T-helper 2 cell treated with Interferon-gamma antibody and Interleukin-4, amounts not matched to agents 5 μg/mL and 100 μg/mL, for 36 hours (primary cell): ENCODE data around the gene CDCA4.
"Not testable (repeated sequence)": the region's sequence is repeated elsewhere in the genome, so short reads cannot be mapped to it uniquely, and the experiment has no call there.

Source experiments
- DNase-seq: peaks from one replicate; pipeline ENCODE4 v3.0.0; 2021; ENCODE audit warnings: low spot score
- H3K27ac Mint-ChIP-seq: one replicate; pipeline ENCODE4 v1.8.0; 2021; ENCODE audit warnings: mild to moderate bottlenecking, mixed read lengths
- H3K27me3 Mint-ChIP-seq: one replicate; pipeline ENCODE4 v1.8.0; 2021; ENCODE audit warnings: low read depth, mixed read lengths
- H3K36me3 Mint-ChIP-seq: one replicate; pipeline ENCODE4 v1.8.0; 2021; ENCODE audit warnings: low read depth, mixed read lengths
- H3K4me1 Mint-ChIP-seq: one replicate; pipeline ENCODE4 v1.8.0; 2021; ENCODE audit warnings: low read depth, mixed read lengths
- H3K4me3 Mint-ChIP-seq: one replicate; pipeline ENCODE4 v1.8.0; 2022; ENCODE audit warnings: mild to moderate bottlenecking, moderate library complexity, mixed read lengths
- H3K9me3 Mint-ChIP-seq: one replicate; pipeline ENCODE4 v1.8.0; 2021; ENCODE audit warnings: mixed read lengths

CDCA4 gene

GRCh38 chr14:105020815-105021655 is at the start of gene CDCA4:
Gene CDCA4, minus strand, starts transcription at chr14:105021083. Its CDS starts 9,154 bp downstream, at chr14:105011929.
- Mint-ChIP-seq H3K4me1 (peaks cover 55% of the 10 kb centered on the region), H3K9me3 (no peaks in the 10 kb centered on the region), H3K27ac (peak within 1 kb of the TSS; percentile 91), H3K4me3 (peak within 1 kb of the TSS; percentile 97), H3K36me3 (peaks cover 40% of the 10 kb centered on the region), H3K27me3 (no peaks in the 10 kb centered on the region)
- DNase-seq: peak; percentile 98

- H3K27me3 Mint-ChIP-seq: peaks cover 3% of the 10 kb centered on the region
- H3K4me3 Mint-ChIP-seq: no peak overlapping the region
- DNase-seq: peak; percentile 72
- no peaks in the 10 kb centered on the region for H3K9me3 Mint-ChIP-seq
- H3K36me3 Mint-ChIP-seq: no peaks in the 10 kb centered on the region
- H3K4me1 Mint-ChIP-seq: peaks cover 35% of the 10 kb centered on the region
- H3K27ac Mint-ChIP-seq: peak overlapping the region; percentile 49
Measured at GRCh38 chr14:105069871-105070759, 49.2 kb upstream of the CDCA4 start.

GRCh38 chr14:105069522-105069870 is 48.6 kb upstream of the CDCA4 start:
- DNase-seq: no peak
- Mint-ChIP-seq H3K9me3 (no peaks in the 10 kb centered on the region), H3K36me3 (peaks cover 4% of the 10 kb centered on the region), H3K4me3 (no peak overlapping the region), H3K27me3 (peaks cover 3% of the 10 kb centered on the region), H3K4me1 (peaks cover 38% of the 10 kb centered on the region), H3K27ac (peak overlapping the region; percentile 49)

GRCh38 chr14:105068818-105069217 is 47.9 kb upstream of the CDCA4 start:
- peaks cover 3% of the 10 kb centered on the region for H3K27me3 Mint-ChIP-seq
- H3K9me3 Mint-ChIP-seq: no peaks in the 10 kb centered on the region
- H3K27ac Mint-ChIP-seq: peak overlapping the region; percentile 2

GRCh38 chr14:105067969-105068301 is 47.1 kb upstream of the CDCA4 start:
- no peak overlapping the region for H3K27ac Mint-ChIP-seq
- H3K27me3 Mint-ChIP-seq: peaks cover 3% of the 10 kb centered on the region
- no peak overlapping the region for H3K4me3 Mint-ChIP-seq
- DNase-seq: no peak
- peaks cover 45% of the 10 kb centered on the region for H3K4me1 Mint-ChIP-seq
- peaks cover 7% of the 10 kb centered on the region for H3K36me3 Mint-ChIP-seq
- H3K9me3 Mint-ChIP-seq: no peaks in the 10 kb centered on the region

More at GRCh38 chr14:105068818-105069217, 47.9 kb upstream of the CDCA4 start:
- H3K36me3 Mint-ChIP-seq: peaks cover 7% of the 10 kb centered on the region
- DNase-seq: no peak
- peaks cover 44% of the 10 kb centered on the region for H3K4me1 Mint-ChIP-seq
- no peak overlapping the region for H3K4me3 Mint-ChIP-seq

GRCh38 chr14:105067140-105067968 is 46.5 kb upstream of the CDCA4 start:
- Mint-ChIP-seq H3K27me3 (peaks cover 3% of the 10 kb centered on the region), H3K4me3 (peak overlapping the region; percentile 13), H3K27ac (peak overlapping the region; percentile 83), H3K36me3 (peaks cover 10% of the 10 kb centered on the region), H3K4me1 (peaks cover 48% of the 10 kb centered on the region), H3K9me3 (no peaks in the 10 kb centered on the region)
- DNase-seq: peak; percentile 76

GRCh38 chr14:105066240-105067071 is 45.6 kb upstream of the CDCA4 start:
- Mint-ChIP-seq H3K9me3 (no peaks in the 10 kb centered on the region), H3K4me3 (peak overlapping the region; percentile 92), H3K4me1 (peaks cover 52% of the 10 kb centered on the region), H3K27me3 (peaks cover under 1% of the 10 kb centered on the region), H3K36me3 (peaks cover 15% of the 10 kb centered on the region), H3K27ac (peak overlapping the region; percentile 92)
- no peak for DNase-seq

- Mint-ChIP-seq H3K27ac (peak within 1 kb of the TSS; percentile 92), H3K27me3 (no peaks in the 10 kb centered on the region), H3K4me3 (peak within 1 kb of the TSS; percentile 92), H3K36me3 (peaks cover 16% of the 10 kb centered on the region), H3K9me3 (no peaks in the 10 kb centered on the region), H3K4me1 (peaks cover 54% of the 10 kb centered on the region)
- peak; percentile 87 for DNase-seq
Measured at GRCh38 chr14:105065280-105066228, 44.7 kb upstream of the CDCA4 start, which contains the start of gene GPR132. Gene GPR132, minus strand, starts transcription at chr14:105065430. Its CDS starts 10,010 bp downstream, at chr14:105055420.

- DNase-seq: no peak
- peak overlapping the region; percentile 92 for H3K27ac Mint-ChIP-seq
- H3K4me3 Mint-ChIP-seq: peak overlapping the region; percentile 92
- peaks cover 19% of the 10 kb centered on the region for H3K36me3 Mint-ChIP-seq
- H3K27me3 Mint-ChIP-seq: no peaks in the 10 kb centered on the region
- no peaks in the 10 kb centered on the region for H3K9me3 Mint-ChIP-seq
- peaks cover 51% of the 10 kb centered on the region for H3K4me1 Mint-ChIP-seq
Measured at GRCh38 chr14:105064721-105065143, 43.8 kb upstream of the CDCA4 start.

- DNase-seq: no peak
- H3K27me3 Mint-ChIP-seq: no peaks in the 10 kb centered on the region
- H3K36me3 Mint-ChIP-seq: peaks cover 25% of the 10 kb centered on the region
- H3K27ac Mint-ChIP-seq: peak overlapping the region; percentile 92
- H3K4me3 Mint-ChIP-seq: peak overlapping the region; percentile 92
- H3K9me3 Mint-ChIP-seq: no peaks in the 10 kb centered on the region
- peaks cover 54% of the 10 kb centered on the region for H3K4me1 Mint-ChIP-seq
Measured at GRCh38 chr14:105064001-105064400, 43.1 kb upstream of the CDCA4 start.

GRCh38 chr14:105063506-105063905 is 42.6 kb upstream of the CDCA4 start:
- H3K4me3 Mint-ChIP-seq: peak overlapping the region; percentile 92
- H3K4me1 Mint-ChIP-seq: peaks cover 52% of the 10 kb centered on the region
- H3K27ac Mint-ChIP-seq: peak overlapping the region; percentile 92
- not testable (repeated sequence) for DNase-seq, H3K27me3 Mint-ChIP-seq, H3K9me3 Mint-ChIP-seq
- H3K36me3 Mint-ChIP-seq: peaks cover 25% of the 10 kb centered on the region

GRCh38 chr14:105063056-105063455 is 42.2 kb upstream of the CDCA4 start:
- Mint-ChIP-seq H3K4me1 (peaks cover 55% of the 10 kb centered on the region), H3K4me3 (peak overlapping the region; percentile 92), H3K36me3 (peaks cover 28% of the 10 kb centered on the region), H3K27me3 (no peaks in the 10 kb centered on the region), H3K27ac (peak overlapping the region; percentile 85), H3K9me3 (no peaks in the 10 kb centered on the region)
- no peak for DNase-seq
